HFFc6 (cell line): ENCODE data around the gene S100A4. TPM values are rescaled to one million over a fixed set of nuclear protein-coding genes. Genes with fewer than 3 reads are reported as not detected.

ENCODE experiments used
- DNase-seq: peaks from one replicate; pipeline ENCODE4 v3.0.0-alpha.2; 2018
- H3K27ac Mint-ChIP-seq: 2 replicates; pipeline ENCODE4 v1.8.0; 2020; ENCODE audit warnings: mild to moderate bottlenecking, mixed read lengths
- H3K27me3 Mint-ChIP-seq: 2 replicates; pipeline ENCODE4 v1.8.0; 2021; ENCODE audit warnings: mild to moderate bottlenecking, moderate library complexity, mixed read lengths; ENCODE audit not compliant: insufficient read depth
- H3K36me3 Mint-ChIP-seq: 2 replicates; pipeline ENCODE4 v1.8.0; 2021; ENCODE audit warnings: low read depth, mixed read lengths
- H3K4me1 Mint-ChIP-seq: 2 replicates; pipeline ENCODE4 v1.8.0; 2020; ENCODE audit warnings: low read depth, mixed read lengths
- H3K4me3 Mint-ChIP-seq: 2 replicates; pipeline ENCODE4 v1.8.0; 2020; ENCODE audit warnings: mild to moderate bottlenecking, moderate library complexity, mixed read lengths
- H3K9me3 Mint-ChIP-seq: 2 replicates; pipeline ENCODE4 v1.8.0; 2020; ENCODE audit warnings: mild to moderate bottlenecking, mixed read lengths
- CTCF ChIP-seq: fragments of 200-600 bp; sonication (generic); IDR thresholded peaks from 2 replicates; pipeline ENCODE4 v1.5.0; 2021; ENCODE audit warnings: antibody characterized with exemption, mild to moderate bottlenecking
- total RNA-seq, 6 experiments: library from RNA; stranded (reverse); fragmentation: NEBNext Ultra II Directional; extraction: Animal tissue kit (Norgen Biotek cat#: 25700); gene quantifications; 2 replicates in 1 of 6; 3 replicates in 5 of 6; pipeline ENCODE4 v1.2.3, GENCODE V29; 2021

S100A4 gene
- total RNA-seq, 6 experiments from 2014 or later: 394 to 846 (median 814) TPM

- DNase-seq: no peak
- Mint-ChIP-seq H3K4me3 (no peak overlapping the region), H3K9me3 (no peaks in the 10 kb centered on the region), H3K4me1 (peaks cover 55% of the 10 kb centered on the region), H3K27ac (peak overlapping the region; percentile 79), H3K27me3 (no peaks in the 10 kb centered on the region; the same call in 1 of the 2 replicates), H3K36me3 (no peaks in the 10 kb centered on the region)
- no peak for TF ChIP-seq CTCF
Observed at GRCh38 chr1:153571706-153572105, 26.1 kb upstream of the S100A4 start.

GRCh38 chr1:153570874-153571273 lies 25.3 kb upstream of the S100A4 start:
- no peak for TF ChIP-seq CTCF
- no peaks in the 10 kb centered on the region; the same call in none of the 2 replicates for H3K27me3 Mint-ChIP-seq
- H3K36me3 Mint-ChIP-seq: no peaks in the 10 kb centered on the region
- DNase-seq: no peak
- H3K27ac Mint-ChIP-seq: no peak overlapping the region; the same call in 1 of the 2 replicates
- no peak overlapping the region for H3K4me3 Mint-ChIP-seq
- no peaks in the 10 kb centered on the region for H3K9me3 Mint-ChIP-seq
- H3K4me1 Mint-ChIP-seq: peaks cover 63% of the 10 kb centered on the region

- peaks cover 73% of the 10 kb centered on the region for H3K4me1 Mint-ChIP-seq
- no peak overlapping the region for H3K27ac Mint-ChIP-seq
- H3K27me3 Mint-ChIP-seq: peaks cover 1% of the 10 kb centered on the region
- no peak for TF ChIP-seq CTCF
- no peaks in the 10 kb centered on the region for H3K9me3 Mint-ChIP-seq
- H3K4me3 Mint-ChIP-seq: no peak overlapping the region
- no peaks in the 10 kb centered on the region for H3K36me3 Mint-ChIP-seq
- no peak for DNase-seq
Observed at GRCh38 chr1:153569465-153569864, 23.9 kb upstream of the S100A4 start.

DNA sequence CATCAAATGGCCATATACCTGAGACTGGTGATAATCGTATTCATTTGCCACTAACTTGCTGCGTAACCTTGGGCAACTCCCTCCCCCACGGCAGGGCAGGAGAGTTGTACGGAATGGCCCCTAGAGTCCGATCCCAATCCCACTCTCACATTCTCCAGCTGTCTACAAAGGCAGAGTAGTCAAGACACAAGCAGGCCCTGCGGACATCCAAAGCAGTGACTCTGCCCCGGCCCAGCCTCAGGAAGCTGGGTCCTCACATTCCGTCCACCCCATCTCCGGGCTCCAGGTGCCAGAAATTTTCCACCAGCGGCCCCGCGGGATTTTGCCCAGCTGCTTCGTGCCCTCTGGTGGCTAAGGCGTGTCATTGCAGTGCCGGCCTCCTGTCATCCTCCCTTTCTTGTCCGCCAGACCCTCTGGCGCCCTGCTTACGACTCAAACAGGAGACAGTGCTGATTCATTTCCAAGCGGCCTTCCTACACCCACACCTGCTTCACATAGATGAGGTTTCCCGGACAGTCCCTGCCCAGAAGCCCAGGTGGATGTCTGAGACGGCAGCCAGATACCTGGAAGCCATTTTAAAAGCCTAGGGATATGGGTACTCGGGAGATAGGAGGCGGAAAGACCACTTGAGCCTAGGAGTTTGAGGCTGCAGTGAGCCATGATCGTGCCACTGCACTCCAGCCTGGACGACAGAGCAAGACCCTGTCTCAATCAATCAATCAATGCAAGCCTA lies 22.9 kb upstream of the S100A4 start:
- TF ChIP-seq CTCF: peak; percentile 100
- peaks cover 82% of the 10 kb centered on the region for H3K4me1 Mint-ChIP-seq
- H3K27ac Mint-ChIP-seq: peak overlapping the region; percentile 100
- H3K9me3 Mint-ChIP-seq: no peaks in the 10 kb centered on the region
- H3K36me3 Mint-ChIP-seq: no peaks in the 10 kb centered on the region
- DNase-seq: peak; percentile 85
- peaks cover 1% of the 10 kb centered on the region for H3K27me3 Mint-ChIP-seq
- H3K4me3 Mint-ChIP-seq: peak overlapping the region; percentile 68

DNA sequence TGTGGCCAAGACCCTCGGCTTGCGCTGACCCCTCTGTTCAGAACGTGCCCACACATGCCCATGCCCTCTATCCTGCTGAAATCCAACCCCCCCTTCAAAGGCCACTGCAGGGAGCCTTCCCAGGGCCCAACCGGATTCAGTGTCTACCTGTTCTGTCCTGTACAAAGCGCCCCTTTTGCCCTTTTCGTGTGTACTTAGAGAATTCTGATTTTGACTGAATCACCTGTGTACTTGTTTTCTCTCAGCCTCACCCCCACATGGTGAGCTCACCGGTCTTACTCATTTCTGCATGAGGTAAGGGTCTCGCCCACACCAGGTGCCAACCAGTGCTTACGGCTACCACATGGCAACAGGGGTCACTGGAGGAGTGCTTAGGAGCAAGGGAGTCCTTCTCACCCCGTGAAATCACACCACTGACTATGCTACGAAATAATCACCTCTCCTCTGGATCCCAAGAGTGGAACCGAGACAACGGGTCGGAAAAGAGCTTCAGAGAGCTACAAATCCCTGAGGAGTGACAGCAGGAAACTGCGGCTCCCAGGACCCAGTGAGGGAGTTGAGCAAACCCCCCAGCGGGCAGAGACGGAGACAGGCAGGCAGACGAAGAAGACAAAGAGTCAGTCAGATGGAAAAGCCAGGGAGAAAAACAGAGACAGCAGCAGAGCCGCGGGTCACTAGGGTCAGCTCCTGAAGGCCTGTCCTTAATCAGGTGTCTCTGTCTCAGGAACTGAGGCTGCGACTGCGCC lies 22.2 kb upstream of the S100A4 start:
- H3K36me3 Mint-ChIP-seq: no peaks in the 10 kb centered on the region
- peak overlapping the region; percentile 68 for H3K4me3 Mint-ChIP-seq
- H3K27me3 Mint-ChIP-seq: peaks cover 1% of the 10 kb centered on the region
- H3K27ac Mint-ChIP-seq: peak overlapping the region; percentile 100
- no peak for DNase-seq
- TF ChIP-seq CTCF: no peak
- H3K9me3 Mint-ChIP-seq: no peaks in the 10 kb centered on the region
- peaks cover 76% of the 10 kb centered on the region for H3K4me1 Mint-ChIP-seq
